K562 (cell line): ENCODE results near the gene TBL1XR1. TPM values are rescaled to one million over a fixed set of nuclear protein-coding genes. Genes with fewer than 3 reads are reported as not detected.

ENCODE experiments used
- ATAC-seq: fragments of 200-7000 bp; cut with Tn5 transposase; 3 replicates; pipeline ENCODE4 v1.9.1; 2020; ENCODE audit warnings: moderate library complexity
- BruUV-seq: library from RNA; stranded (reverse); fragments of 400-500 nt; replicated peaks from 2 replicates; lab custom pipeline; 2021; lab: Mats Ljungman, UMichigan
- CTCF ChIA-PET: fragments of 300-600 bp; formaldehyde crosslinking; extraction: SDS; loops from one replicate; lab custom pipeline; 2021; ENCODE audit warnings: low intra/inter-chr PET ratio; lab: Yijun Ruan, JAX
- POLR2A ChIA-PET: fragments of 300-600, 350-650 bp; sonication (Branson Sonifier 250); formaldehyde crosslinking; extraction: SDS; loops from one replicate; lab custom pipeline; 2021; ENCODE audit warnings: antibody characterized with exemption, inconsistent platforms; lab: Yijun Ruan, JAX
- DNase-seq, 4 experiments: peaks; one replicate each; pipeline versions ENCODE4 v3.0.0 to v3.0.0-alpha.2; 2011 to 2018; ENCODE audit warnings: low spot score in 3 of 4, mixed read lengths in 3 of 4; ENCODE audit errors: extremely low read depth in 1 of 4
- FAIRE-seq: peaks from 2 replicates; lab custom pipeline; 2011; peaks lifted over from hg19 to GRCh38; lab: Jason Lieb, UNC
- H2AFZ ChIP-seq: 2 replicates; pipeline ENCODE4 v1.6.0; 2011; ENCODE audit warnings: low read depth, low read length, control low read depth, inconsistent platforms
- H3K27ac ChIP-seq: fragments of 200-600 bp; 3 replicates; pipeline ENCODE4 v1.8.0; 2011; ENCODE audit warnings: low read depth, mild to moderate bottlenecking, control low read depth, inconsistent platforms, low read length, moderate library complexity, mixed read lengths; ENCODE audit errors: extremely low read depth
- H3K27me3 ChIP-seq, 2 experiments: fragments of 300-600 bp in 1 of 2; 2 replicates in 1 of 2; 3 replicates in 1 of 2; pipeline versions ENCODE4 v1.6.0 to v1.8.0; 2011; ENCODE audit warnings: inconsistent platforms in 2 of 2, low read length in 2 of 2, mild to moderate bottlenecking in 1 of 2, mixed read lengths in 1 of 2, moderate library complexity in 1 of 2; ENCODE audit not compliant: control insufficient read depth in 2 of 2, insufficient read depth in 2 of 2
- H3K36me3 ChIP-seq: fragments of 300-600 bp; 3 replicates; pipeline ENCODE4 v1.8.0; 2011; ENCODE audit warnings: mild to moderate bottlenecking, low read length, inconsistent platforms; ENCODE audit not compliant: control insufficient read depth, insufficient read depth
- H3K4me1 ChIP-seq, 2 experiments: fragments of 200-600 bp in 1 of 2; replicated peaks in 1 of 2; 2 replicates in 1 of 2; 3 replicates in 1 of 2; pipeline versions ENCODE4 v1.5.1 to v1.8.0; 2011; ENCODE audit warnings: inconsistent platforms in 2 of 2, low read length in 2 of 2, mild to moderate bottlenecking in 1 of 2, mixed read lengths in 1 of 2, moderate library complexity in 1 of 2; ENCODE audit not compliant: control insufficient read depth in 2 of 2, insufficient read depth in 2 of 2
- H3K4me2 ChIP-seq: 2 replicates; pipeline ENCODE4 v1.6.1; 2011; ENCODE audit warnings: low read length, control low read depth, inconsistent platforms, mixed read lengths; ENCODE audit not compliant: insufficient read depth
- H3K4me3 ChIP-seq: fragments of 200-600 bp; sonication (generic), shearing (Covaris generic); 2 replicates; pipeline ENCODE4 v1.5.1; 2016; ENCODE audit warnings: control low read depth, inconsistent platforms
- H3K79me2 ChIP-seq: fragments of 200-600 bp; 3 replicates; pipeline ENCODE4 v1.8.0; 2011; ENCODE audit warnings: low read length, inconsistent platforms; ENCODE audit not compliant: control insufficient read depth, insufficient read depth
- H3K9ac ChIP-seq, 2 experiments: 2 replicates each; pipeline versions ENCODE4 v1.6.0 to v1.6.1; 2011; ENCODE audit warnings: low read depth in 2 of 2, low read length in 2 of 2, control low read depth in 1 of 2, inconsistent platforms in 1 of 2, mild to moderate bottlenecking in 1 of 2, mixed read lengths in 1 of 2; ENCODE audit not compliant: insufficient read depth in 1 of 2
- H3K9me1 ChIP-seq: one replicate; pipeline ENCODE4 v1.6.0; 2011; ENCODE audit warnings: inconsistent platforms, mild to moderate bottlenecking, low read length, moderate library complexity; ENCODE audit not compliant: control insufficient read depth, insufficient read depth
- H3K9me3 ChIP-seq: replicated peaks from 2 replicates; pipeline ENCODE4 v1.5.1; 2011; ENCODE audit warnings: low read depth, low read length, inconsistent platforms; ENCODE audit not compliant: control insufficient read depth, insufficient read depth
- H4K20me1 ChIP-seq: replicated peaks from 2 replicates; pipeline ENCODE4 v1.6.1; 2011; ENCODE audit warnings: low read length, inconsistent platforms, mixed read lengths; ENCODE audit not compliant: control insufficient read depth, insufficient read depth
- CCAR2 ChIP-seq: fragments of 200-400 bp; formaldehyde crosslinking; IDR thresholded peaks from 2 replicates; pipeline ENCODE4 v1.6.1; 2017; ENCODE audit warnings: mild to moderate bottlenecking, low read depth, low read length
- CREM ChIP-seq: IDR thresholded peaks from 2 replicates; pipeline ENCODE4 v1.6.1; 2014; ENCODE audit warnings: antibody characterized with exemption, low read depth
- ERF ChIP-seq: fragments of 450-650 bp; formaldehyde crosslinking; IDR thresholded peaks from 2 replicates; pipeline ENCODE4 v1.4.0; 2020; ENCODE audit warnings: mild to moderate bottlenecking, mixed read lengths
- GATA2 ChIP-seq: sonication (generic); formaldehyde crosslinking; IDR thresholded peaks from 2 replicates; pipeline ENCODE4 v1.4.0; 2020; ENCODE audit warnings: mild to moderate bottlenecking, missing genetic modification reagents
- L3MBTL2 ChIP-seq: fragments of 450-650 bp; IDR thresholded peaks from 2 replicates; pipeline ENCODE4 v1.6.1; 2016; ENCODE audit warnings: mild to moderate bottlenecking, moderate library complexity
- PURB ChIP-seq: sonication (generic); formaldehyde crosslinking; IDR thresholded peaks from 2 replicates; pipeline ENCODE4 v1.9.0; 2021; ENCODE audit warnings: low read depth, mild to moderate bottlenecking, missing genetic modification reagents
- RHOXF2B ChIP-seq: fragments of 250-450 bp; sonication (Bioruptor Pico); conservative IDR thresholded peaks from 2 replicates; pipeline ENCODE4 v1.5.1; 2021
- TFAP4 ChIP-seq: sonication (generic); formaldehyde crosslinking; IDR thresholded peaks from 2 replicates; pipeline ENCODE4 v1.8.0; 2022; ENCODE audit warnings: missing genetic modification reagents, mild to moderate bottlenecking, moderate library complexity, borderline replicate concordance
- ZC3H11A ChIP-seq: IDR thresholded peaks from 2 replicates; pipeline ENCODE4 v1.6.1; 2012; ENCODE audit warnings: low read depth, low read length, improper control_type of control experiment
- ZNF184 ChIP-seq: sonication (generic); formaldehyde crosslinking; IDR thresholded peaks from 2 replicates; pipeline ENCODE4 v1.5.0; 2020; ENCODE audit warnings: missing genetic modification reagents
- ZNF282 ChIP-seq: sonication (generic); formaldehyde crosslinking; IDR thresholded peaks from 2 replicates; pipeline ENCODE4 v1.8.1; 2023; ENCODE audit warnings: missing genetic modification reagents
- ZNF707 ChIP-seq: fragments of 250-450 bp; sonication (Bioruptor Pico); conservative IDR thresholded peaks from 2 replicates; pipeline ENCODE4 v1.8.0; 2022; ENCODE audit warnings: inconsistent platforms, mild to moderate bottlenecking, moderate library complexity
- ZNF75A ChIP-seq: fragments of 450-650 bp; formaldehyde crosslinking; IDR thresholded peaks from 2 replicates; pipeline ENCODE4 v1.4.0; 2020; ENCODE audit warnings: mild to moderate bottlenecking
- ZNF785 ChIP-seq: fragments of 250-450 bp; sonication (Bioruptor Pico); IDR thresholded peaks from 2 replicates; pipeline ENCODE4 v1.4.0; 2020; ENCODE audit warnings: mild to moderate bottlenecking
- WGBS: fragments of 100-300 bp; shearing (Covaris generic); methylation state at CpG from one replicate; pipeline ENCODE4 v1.1.6; 2016; ENCODE audit warnings: low coverage, mixed read lengths; ENCODE audit not compliant: insufficient coverage; ENCODE audit errors: missing lambda C conversion rate; 5-methylcytosine and 5-hydroxymethylcytosine counted together
- in situ Hi-C: fragments of 300-500 bp; cut with MboI; formaldehyde crosslinking; loops from 4 replicates; pipeline ENCODE4 v1.15.0; 2018; ENCODE audit warnings: inconsistent platforms, mixed read lengths
- intact Hi-C: fragments of 100-400 bp; cut with micrococcal nuclease; formaldehyde crosslinking; loops from 2 replicates; pipeline ENCODE4 v1.14.2; 2022
- polyA plus RNA-seq, 8 experiments: library from polyadenylated mRNA; depleted of rRNA in 4 of 8; stranded (reverse) in 5 of 8; unstranded in 3 of 8; fragments of >200 nt; fragmentation: Nextera tagmentation in 2 of 8; fragmentation: Illumina TruSeq in 1 of 8; extraction: Ambion mirVana in 2 of 8; extraction: Trizol in 1 of 8; gene quantifications; 2 replicates each; pipeline versions ENCODE4 v1.2.1 to v1.2.3, GENCODE V29; 2011 to 2014; ENCODE audit warnings: inconsistent platforms in 1 of 8, missing spikeins in 1 of 8
- total RNA-seq, 7 experiments: library from RNA; depleted of rRNA in 6 of 7; stranded (reverse); fragments of >200 nt in 6 of 7; fragmentation: Illumina TruSeq in 2 of 7; extraction: Trizol in 2 of 7; gene quantifications; 2 replicates each; pipeline versions ENCODE4 v1.2.1 to v1.2.3, GENCODE V29; 2011 to 2021; ENCODE audit warnings: low replicate concordance in 1 of 7

Gene TBL1XR1
- total and polyA plus RNA-seq, 9 of the 15 experiments (the other 6 are each of a cell fraction or from before 2014, with no cell fraction given) = 19.6 to 171 (median 83.3) TPM

- TF ChIP-seq PURB (CRISPR knock-in tag) (no peak), ZC3H11A (no peak), RHOXF2B (CRISPR knock-in tag) (no peak), ZNF75A (CRISPR knock-in tag) (no peak), ZNF707 (CRISPR knock-in tag) (no peak), ERF (CRISPR knock-in tag) (no peak)
These were observed 220.0 kb downstream of the TBL1XR1 start (continued) for GRCh38 chr3:176977331-176977730.

- Histone ChIP-seq H3K9me3 (no peaks in the 10 kb centered on the region), H3K79me2 (no peaks in the 10 kb centered on the region), H3K4me3 (no peak overlapping the region), H3K27ac (no peak overlapping the region), H3K27me3 (no peaks in the 10 kb centered on the region), H3K4me2 (no peak overlapping the region), H3K4me1 (no peaks in the 10 kb centered on the region), H3K9ac (no peak overlapping the region), H4K20me1 (no peaks in the 10 kb centered on the region), H3K9me1 (no peaks in the 10 kb centered on the region), H2AFZ (no peak overlapping the region), H3K36me3 (no peaks in the 10 kb centered on the region)
- intact Hi-C loops (no loop called here), in situ Hi-C loops (no loop called here)
- no peak for DNase-seq
- WGBS = 72% methylated on average over 10 of the region's 10 CpGs
- no TSS peak for BruUV-seq
- no peak for TF ChIP-seq CCAR2
- TF ChIP-seq ZNF184 (CRISPR knock-in tag) = no peak
- TF ChIP-seq L3MBTL2 = no peak
- TF ChIP-seq ZNF785 (CRISPR knock-in tag) = no peak
- no peak for TF ChIP-seq GATA2
- no peak for TF ChIP-seq TFAP4 (CRISPR knock-in tag)
- no peak for TF ChIP-seq CREM
- TF ChIP-seq ZNF282 (CRISPR knock-in tag) = no peak
- ATAC-seq = no peak
- ChIA-PET POLR2A (interaction anchor here (1.3 kb wide), 1 partner anchor 13 kb away, joined by 4 read pairs; no protein-coding TSS in a partner anchor), CTCF (no interaction called here)
- FAIRE-seq = no peak
These were observed 220.7 kb downstream of the TBL1XR1 start for GRCh38 chr3:176976586-176976985.
